Cardiac muscle cell (in vitro differentiated cells and primary cell): ENCODE results near the gene MACO1. TPM values are rescaled to one million over a fixed set of nuclear protein-coding genes. Genes with fewer than 3 reads are reported as not detected.

Source experiments
- DNase-seq, 2 donors: peaks; one replicate each; pipeline versions ENCODE4 v3.0.0 to v3.0.0-alpha.2; 2010 to 2017; ENCODE audit warnings: low read depth in 1 of 2, low spot score in 1 of 2
- H3K27ac ChIP-seq: fragments of 200-600 bp; sonication (generic); 2 replicates; pipeline ENCODE4 v1.5.1; 2016
- H3K27me3 ChIP-seq: fragments of 200-600 bp; sonication (generic); 2 replicates; pipeline ENCODE4 v1.6.0; 2016; ENCODE audit warnings: control low read depth
- H3K36me3 ChIP-seq: fragments of 200-600 bp; sonication (generic); 2 replicates; pipeline ENCODE4 v1.5.1; 2016; ENCODE audit warnings: control low read depth
- H3K4me1 ChIP-seq: fragments of 200-600 bp; sonication (generic); 2 replicates; pipeline ENCODE4 v1.8.1; 2017; ENCODE audit warnings: low read depth, mild to moderate bottlenecking, mixed run types
- H3K4me3 ChIP-seq: fragments of 200-600 bp; sonication (generic); 2 replicates; pipeline ENCODE4 v1.5.1; 2016; ENCODE audit warnings: mild to moderate bottlenecking
- H3K9me3 ChIP-seq: fragments of 200-600 bp; sonication (generic); 2 replicates; pipeline ENCODE4 v1.5.1; 2017; ENCODE audit warnings: low read depth, mild to moderate bottlenecking, control low read depth
- polyA plus RNA-seq: library from polyadenylated mRNA; unstranded; fragments of >200 nt; fragmentation: Nextera tagmentation; extraction: Ambion mirVana; gene quantifications from 2 replicates; pipeline ENCODE4 v1.2.1, GENCODE V29; 2016
- total RNA-seq: library from RNA; depleted of rRNA; stranded (reverse); fragments of >200 nt; gene quantifications from 2 replicates; pipeline ENCODE4 v1.2.3, GENCODE V29; 2016
- TF ChIP-seq, protein P1 (sequence below): IDR thresholded peaks from 2 replicates; pipeline ENCODE4 v1.5.1; 2012; ENCODE audit warnings: low read depth, mild to moderate bottlenecking, low read length

MACO1 gene
- total and polyA plus RNA-seq, 2 experiments from 2014 or later = 10.6 to 13.8 TPM

DNA sequence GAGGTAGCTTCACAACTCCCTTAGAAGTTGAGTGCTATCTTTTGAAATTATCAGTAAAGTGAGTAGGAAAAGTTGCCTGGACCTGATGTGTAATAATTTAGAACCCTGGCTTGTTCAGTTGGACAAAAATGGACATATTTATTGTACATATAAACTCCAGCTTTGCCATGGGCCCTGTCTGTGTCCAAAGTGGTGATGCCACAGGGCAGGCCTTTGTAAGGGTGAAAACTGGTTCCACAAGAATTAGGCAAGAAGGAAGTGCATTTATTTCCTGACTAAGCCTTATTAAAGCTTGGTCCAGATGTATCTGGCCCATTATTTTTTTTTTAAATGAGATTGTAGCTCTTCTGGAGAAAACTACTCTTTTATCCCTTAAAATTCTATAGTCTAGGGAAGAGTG is 47.9 kb downstream of the MACO1 start:
- TF ChIP-seq, protein P1, sequence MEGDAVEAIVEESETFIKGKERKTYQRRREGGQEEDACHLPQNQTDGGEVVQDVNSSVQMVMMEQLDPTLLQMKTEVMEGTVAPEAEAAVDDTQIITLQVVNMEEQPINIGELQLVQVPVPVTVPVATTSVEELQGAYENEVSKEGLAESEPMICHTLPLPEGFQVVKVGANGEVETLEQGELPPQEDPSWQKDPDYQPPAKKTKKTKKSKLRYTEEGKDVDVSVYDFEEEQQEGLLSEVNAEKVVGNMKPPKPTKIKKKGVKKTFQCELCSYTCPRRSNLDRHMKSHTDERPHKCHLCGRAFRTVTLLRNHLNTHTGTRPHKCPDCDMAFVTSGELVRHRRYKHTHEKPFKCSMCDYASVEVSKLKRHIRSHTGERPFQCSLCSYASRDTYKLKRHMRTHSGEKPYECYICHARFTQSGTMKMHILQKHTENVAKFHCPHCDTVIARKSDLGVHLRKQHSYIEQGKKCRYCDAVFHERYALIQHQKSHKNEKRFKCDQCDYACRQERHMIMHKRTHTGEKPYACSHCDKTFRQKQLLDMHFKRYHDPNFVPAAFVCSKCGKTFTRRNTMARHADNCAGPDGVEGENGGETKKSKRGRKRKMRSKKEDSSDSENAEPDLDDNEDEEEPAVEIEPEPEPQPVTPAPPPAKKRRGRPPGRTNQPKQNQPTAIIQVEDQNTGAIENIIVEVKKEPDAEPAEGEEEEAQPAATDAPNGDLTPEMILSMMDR = no peak
- no peak overlapping the region for H3K4me3 ChIP-seq
- H3K27ac ChIP-seq = no peak overlapping the region
- no peaks in the 10 kb centered on the region for H3K27me3 ChIP-seq
- no peaks in the 10 kb centered on the region for H3K9me3 ChIP-seq
- H3K4me1 ChIP-seq = peaks cover 67% of the 10 kb centered on the region
- no peak for DNase-seq
- H3K36me3 ChIP-seq = no peaks in the 10 kb centered on the region

DNA sequence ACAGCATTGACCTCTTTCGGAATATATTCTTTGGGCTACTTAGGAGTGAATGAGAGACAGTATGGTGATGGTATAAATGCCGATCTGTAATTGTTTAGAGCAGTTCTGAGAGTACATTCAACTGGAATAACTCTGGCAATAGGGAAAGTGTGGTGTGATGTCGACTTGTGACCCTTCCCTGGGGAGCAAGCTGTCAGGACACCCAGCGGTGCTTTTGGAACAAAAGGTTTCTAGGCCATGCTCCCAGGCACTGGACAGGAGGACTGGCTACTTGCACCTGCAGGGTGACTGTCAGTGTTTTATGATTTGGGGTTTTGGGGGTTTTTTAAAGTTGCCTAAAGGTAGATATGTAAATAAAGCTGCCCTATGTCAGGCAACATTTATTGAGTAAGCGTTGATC is 50.9 kb downstream of the MACO1 start:
- TF ChIP-seq, protein P1 = no peak
- H3K27me3 ChIP-seq = no peaks in the 10 kb centered on the region
- H3K36me3 ChIP-seq = no peaks in the 10 kb centered on the region
- H3K27ac ChIP-seq = peak overlapping the region; percentile 69
- peaks cover 39% of the 10 kb centered on the region for H3K4me1 ChIP-seq
- H3K9me3 ChIP-seq = no peaks in the 10 kb centered on the region
- DNase-seq = no peak
- H3K4me3 ChIP-seq = no peak overlapping the region

DNA sequence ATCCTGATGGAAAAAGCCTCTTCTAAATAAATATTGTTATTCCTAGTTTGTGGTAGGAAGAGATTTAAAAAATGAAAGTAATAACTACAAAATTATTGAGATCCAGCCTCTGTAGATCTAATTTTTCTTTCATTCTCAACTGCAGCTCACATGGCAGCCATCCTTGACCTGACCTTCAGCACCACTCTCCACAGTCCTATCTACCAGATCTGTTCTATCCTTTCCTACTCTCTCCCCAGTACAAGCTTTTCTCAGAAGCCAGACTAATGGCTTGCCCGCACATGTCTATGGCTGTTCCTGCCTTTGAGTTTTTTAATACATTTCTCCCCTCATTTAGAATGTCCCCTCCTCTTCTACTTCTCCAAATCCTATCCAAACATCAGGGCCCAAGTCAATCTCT is 51.5 kb downstream of the MACO1 start:
- Histone ChIP-seq H3K36me3 (no peaks in the 10 kb centered on the region), H3K27me3 (no peaks in the 10 kb centered on the region)

DNA sequence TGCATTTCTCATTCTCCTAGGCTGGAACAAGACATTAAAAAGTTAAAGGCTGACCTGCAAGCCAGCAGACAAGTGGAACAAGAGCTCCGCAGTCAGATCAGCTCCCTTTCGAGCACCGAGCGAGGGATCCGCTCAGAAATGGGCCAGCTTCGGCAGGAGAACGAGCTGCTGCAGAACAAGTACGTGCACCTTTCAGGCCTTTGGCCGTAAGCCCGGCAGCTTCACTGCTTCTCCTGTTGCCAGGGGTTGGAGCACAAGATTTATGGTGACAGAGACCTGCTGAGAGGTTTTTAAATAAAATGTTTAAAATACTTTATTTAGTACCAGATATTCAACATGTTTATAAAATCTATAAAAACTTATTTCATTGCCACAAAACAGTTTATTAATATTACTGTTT is 53.4 kb downstream of the MACO1 start:
- DNase-seq = no peak
- peaks cover 17% of the 10 kb centered on the region for H3K4me1 ChIP-seq
- TF ChIP-seq, protein P1 = no peak
- no peak overlapping the region for H3K4me3 ChIP-seq
- no peak overlapping the region for H3K27ac ChIP-seq
- H3K36me3 ChIP-seq = peaks cover 5% of the 10 kb centered on the region
- no peaks in the 10 kb centered on the region for H3K27me3 ChIP-seq
- no peaks in the 10 kb centered on the region for H3K9me3 ChIP-seq

More for the DNA sequence above, 51.5 kb downstream of the MACO1 start:
- TF ChIP-seq, protein P1 = no peak
- DNase-seq = no peak
- Histone ChIP-seq H3K27ac (peak overlapping the region; percentile 69), H3K4me1 (peaks cover 33% of the 10 kb centered on the region), H3K4me3 (no peak overlapping the region), H3K9me3 (no peaks in the 10 kb centered on the region)

DNA sequence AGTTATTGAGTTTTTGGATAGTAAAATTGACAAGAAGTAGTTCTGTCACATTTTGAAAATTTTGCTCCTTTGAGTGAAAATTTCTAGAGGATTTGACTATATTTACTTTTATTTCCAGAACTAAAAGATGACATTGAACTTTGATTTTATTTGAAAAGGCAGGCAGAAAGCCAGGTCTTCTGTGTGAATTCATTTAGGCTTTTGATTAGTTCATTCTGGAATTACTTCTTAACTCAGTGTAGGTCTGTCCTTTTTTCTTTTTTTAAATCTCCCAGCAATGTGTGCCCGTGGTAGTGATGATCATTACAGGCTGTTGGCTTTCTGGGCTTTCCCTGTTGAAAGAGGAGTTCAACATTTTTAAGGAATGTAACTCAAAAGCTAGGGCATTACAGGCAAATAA is 53.8 kb downstream of the MACO1 start:
- Histone ChIP-seq H3K27me3 (no peaks in the 10 kb centered on the region), H3K4me1 (peaks cover 16% of the 10 kb centered on the region), H3K9me3 (no peaks in the 10 kb centered on the region), H3K36me3 (peaks cover 10% of the 10 kb centered on the region), H3K27ac (no peak overlapping the region), H3K4me3 (no peak overlapping the region)
- TF ChIP-seq, protein P1 = no peak
- DNase-seq = no peak
